Naive thymus-derived CD4-positive, alpha-beta T cell (primary cell): ENCODE results near the gene DMKN. TPM values are rescaled to one million over a fixed set of nuclear protein-coding genes. Genes with fewer than 3 reads are reported as not detected.

Source experiments
- ATAC-seq: fragments of 150-1000 bp; cut with Tn5 transposase; 2 replicates; pipeline ENCODE4 v1.10.0; 2021; ENCODE audit warnings: mild to moderate bottlenecking, moderate library complexity
- CTCF ChIA-PET: fragments of 350-600 bp; sonication (Branson Sonifier 250); formaldehyde crosslinking; loops from one replicate; lab custom pipeline; 2021; ENCODE audit warnings: antibody characterized with exemption; lab: Charles Lee
- POLR2A ChIA-PET: fragments of 350-600 bp; sonication (Branson Sonifier 250); formaldehyde crosslinking; loops from one replicate; lab custom pipeline; 2021; ENCODE audit warnings: antibody characterized with exemption, inconsistent platforms; lab: Charles Lee
- DNase-seq, 9 donors: peaks; one replicate each; pipeline versions ENCODE4 v3.0.0 to v3.0.0-alpha.2; 2020 to 2022; ENCODE audit warnings: mixed read lengths in 1 of 9
- H3K27ac ChIP-seq: one replicate; pipeline ENCODE4 v1.7.0; 2013; ENCODE audit warnings: mild to moderate bottlenecking, low read depth, low read length, moderate library complexity
- H3K27me3 ChIP-seq, 2 donors: one replicate each; pipeline ENCODE4 v1.7.0; 2013; ENCODE audit warnings: low read length in 2 of 2, mild to moderate bottlenecking in 2 of 2, moderate library complexity in 2 of 2; ENCODE audit not compliant: control insufficient read depth in 2 of 2, insufficient read depth in 2 of 2
- H3K36me3 ChIP-seq, 3 experiments: 1 replicate in 2 of 3; 2 replicates in 1 of 3; pipeline ENCODE4 v1.7.0; 2013; ENCODE audit warnings: low read length in 3 of 3, mild to moderate bottlenecking in 3 of 3, moderate library complexity in 1 of 3; ENCODE audit not compliant: insufficient read depth in 3 of 3, control insufficient read depth in 2 of 3
- H3K4me1 ChIP-seq, 2 donors: one replicate each; pipeline ENCODE4 v1.7.0; 2013; ENCODE audit warnings: low read length in 2 of 2, mild to moderate bottlenecking in 2 of 2, moderate library complexity in 1 of 2; ENCODE audit not compliant: control insufficient read depth in 2 of 2, insufficient read depth in 2 of 2
- H3K4me3 ChIP-seq: 2 replicates; pipeline ENCODE4 v1.7.0; 2013; ENCODE audit warnings: mild to moderate bottlenecking, low read length
- H3K9me3 ChIP-seq, 3 experiments: 1 replicate in 2 of 3; 2 replicates in 1 of 3; pipeline ENCODE4 v1.7.0; 2013; ENCODE audit warnings: low read length in 3 of 3; ENCODE audit not compliant: control insufficient read depth in 2 of 3
- H3K27ac Mint-ChIP-seq, 9 donors: one replicate each; pipeline ENCODE4 v1.8.0; 2020 to 2022; ENCODE audit warnings: mixed read lengths in 9 of 9, mild to moderate bottlenecking in 8 of 9, moderate library complexity in 5 of 9, inconsistent platforms in 2 of 9
- H3K27me3 Mint-ChIP-seq, 5 donors: one replicate each; pipeline ENCODE4 v1.8.0; 2021 to 2022; ENCODE audit warnings: mixed read lengths in 5 of 5, mild to moderate bottlenecking in 1 of 5
- H3K36me3 Mint-ChIP-seq, 5 donors: one replicate each; pipeline ENCODE4 v1.8.0; 2020 to 2022; ENCODE audit warnings: mixed read lengths in 5 of 5, mild to moderate bottlenecking in 3 of 5, inconsistent platforms in 1 of 5
- H3K4me1 Mint-ChIP-seq, 7 donors: one replicate each; pipeline ENCODE4 v1.8.0; 2020 to 2022; ENCODE audit warnings: mixed read lengths in 7 of 7, mild to moderate bottlenecking in 3 of 7, inconsistent platforms in 1 of 7
- H3K4me3 Mint-ChIP-seq, 10 donors: one replicate each; pipeline ENCODE4 v1.8.0; 2020 to 2022; ENCODE audit warnings: mild to moderate bottlenecking in 10 of 10, mixed read lengths in 10 of 10, moderate library complexity in 6 of 10, inconsistent platforms in 2 of 10
- H3K9me3 Mint-ChIP-seq, 11 donors: one replicate each; pipeline ENCODE4 v1.8.0; 2020 to 2022; ENCODE audit warnings: mixed read lengths in 11 of 11, mild to moderate bottlenecking in 4 of 11, inconsistent platforms in 1 of 11, moderate library complexity in 1 of 11
- intact Hi-C, 2 donors: fragments of 100-400 bp; cut with micrococcal nuclease; formaldehyde crosslinking; loops; one replicate each; pipeline ENCODE4 v1.15.1; 2023
- polyA plus RNA-seq, 2 donors: library from polyadenylated mRNA; unstranded; fragments of 300-500 nt; fragmentation: Illumina TruSeq; gene quantifications; one replicate each; pipeline ENCODE4 v1.2.3, GENCODE V29; 2021
- total RNA-seq, 6 experiments: library from RNA in 5 of 6; stranded (reverse) in 5 of 6; gene quantifications; 1 replicate in 5 of 6; 2 replicates in 1 of 6; pipeline ENCODE4 v1.2.3 and lab custom pipeline; 2021 to 2026

Gene DMKN
- total and polyA plus RNA-seq, 7 experiments from 2014 or later: 0.54 to 0.76 TPM; not detected in 5

DNA sequence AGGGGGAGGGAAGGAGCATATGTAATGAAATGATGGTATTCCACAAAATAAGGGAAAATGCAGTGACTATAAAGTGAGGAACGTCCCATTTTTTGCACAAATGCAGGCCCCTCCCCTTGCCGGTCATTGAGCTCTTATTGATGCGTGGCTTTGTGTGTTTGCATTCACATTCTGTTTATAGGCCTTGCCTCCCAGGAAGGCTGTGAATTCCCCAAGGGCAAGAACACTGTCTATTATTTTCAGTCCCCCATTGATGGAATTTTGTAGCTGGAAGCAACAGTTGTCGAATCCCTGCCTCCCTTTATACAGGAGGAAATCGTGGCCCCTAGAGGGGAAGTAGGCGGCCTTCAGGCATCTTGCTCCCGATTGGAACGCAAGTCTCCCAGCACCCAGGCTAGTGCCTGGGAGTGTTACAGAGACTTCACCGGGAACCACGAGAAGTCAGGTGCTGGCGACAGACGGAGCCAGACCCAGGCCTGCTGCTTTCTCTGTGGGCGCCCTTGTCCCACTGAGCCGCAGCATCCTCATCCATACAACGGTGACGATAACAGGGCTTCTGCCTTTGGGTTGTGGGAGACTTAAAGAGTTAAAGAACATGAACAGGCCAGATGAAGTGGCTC, 7.8 kb upstream of the DMKN start:
- Histone ChIP-seq H3K4me1 (no peaks in the 10 kb centered on the region), H3K4me3 (no peak overlapping the region), H3K36me3 (no peaks in the 10 kb centered on the region), H3K9me3 (no peaks in the 10 kb centered on the region), H3K27ac (no peak overlapping the region), H3K27me3 (no peaks in the 10 kb centered on the region)
- Mint-ChIP-seq H3K4me3 (no peak overlapping the region), H3K36me3 (no peaks in the 10 kb centered on the region), H3K27me3 (peaks cover 0 to 13% (median 7%) of the 10 kb centered on the region in 5 donors), H3K27ac (no peak overlapping the region), H3K9me3 (no peaks in the 10 kb centered on the region), H3K4me1 (peaks cover 0 to 2% (median 0%) of the 10 kb centered on the region in 7 donors)
- intact Hi-C loops: no loop called here
- ChIA-PET CTCF (interaction anchor here (0.6 to 1.4 kb wide), 2 partner anchors 11 to 17 kb away, joined by 6 to 7 read pairs; no protein-coding TSS in a partner anchor), POLR2A (no interaction called here)
- DNase-seq (no peak), ATAC-seq (no peak)

DNA sequence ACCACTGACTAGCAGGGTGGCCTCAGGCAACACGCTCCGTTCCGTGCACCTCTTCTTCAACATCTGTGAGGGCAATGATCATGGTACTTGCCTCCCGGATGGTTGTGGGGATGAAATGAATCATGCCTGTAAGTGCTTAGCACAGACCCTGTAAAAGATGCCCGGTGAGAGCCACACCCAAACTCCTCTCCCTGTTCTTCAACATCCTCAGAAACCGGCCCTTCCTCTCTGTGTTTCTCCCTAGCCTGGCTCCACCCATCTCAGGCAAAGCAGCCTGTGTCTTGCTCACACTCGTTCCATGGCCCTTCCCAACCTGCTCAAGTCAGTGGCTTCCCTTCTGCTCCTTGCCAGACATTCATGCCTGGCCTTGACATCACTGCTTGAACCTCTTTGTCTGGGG, 5.8 kb upstream of the DMKN start:
- Mint-ChIP-seq H3K36me3 (no peaks in the 10 kb centered on the region), H3K27me3 (peaks cover 0 to 15% (median 10%) of the 10 kb centered on the region in 5 donors), H3K9me3 (no peaks in the 10 kb centered on the region), H3K4me1 (peaks cover 0 to 5% (median 0%) of the 10 kb centered on the region in 7 donors), H3K4me3 (no peak overlapping the region), H3K27ac (no peak overlapping the region)
- Histone ChIP-seq H3K4me3 (no peak overlapping the region), H3K4me1 (no peaks in the 10 kb centered on the region), H3K36me3 (no peaks in the 10 kb centered on the region), H3K9me3 (no peaks in the 10 kb centered on the region), H3K27me3 (no peaks in the 10 kb centered on the region), H3K27ac (no peak overlapping the region)
- ATAC-seq (no peak), DNase-seq (no peak)
- CTCF ChIA-PET: no interaction called here
- POLR2A ChIA-PET: no interaction called here
- intact Hi-C loops: no loop called here

DNA sequence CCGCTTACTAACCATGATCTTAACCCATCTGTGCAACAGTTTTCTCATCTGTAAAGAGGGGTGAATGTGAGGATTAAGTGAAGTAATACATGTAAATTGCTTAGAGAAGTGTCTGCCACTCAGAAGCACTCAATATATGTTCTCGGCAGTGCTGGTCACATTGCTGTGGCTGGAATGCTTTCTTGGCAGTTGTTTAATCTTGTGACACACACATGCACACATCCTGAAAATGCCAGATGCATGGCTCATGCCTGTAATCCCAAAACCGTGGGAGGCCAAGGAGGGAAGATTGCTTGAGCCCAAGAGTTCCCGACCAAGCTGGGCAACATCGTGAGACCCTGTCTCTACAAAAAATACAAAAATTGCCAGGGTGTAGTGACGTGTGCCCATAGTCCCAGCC, 4.9 kb upstream of the DMKN start:
- Mint-ChIP-seq H3K4me1 (peaks cover 0 to 5% (median 0%) of the 10 kb centered on the region in 7 donors), H3K27ac (no peak overlapping the region), H3K27me3 (peaks cover 0 to 17% (median 12%) of the 10 kb centered on the region in 5 donors), H3K36me3 (no peaks in the 10 kb centered on the region), H3K9me3 (no peaks in the 10 kb centered on the region), H3K4me3 (no peak overlapping the region)
- Histone ChIP-seq H3K36me3 (no peaks in the 10 kb centered on the region), H3K27ac (no peak overlapping the region), H3K4me1 (no peaks in the 10 kb centered on the region), H3K4me3 (no peak overlapping the region), H3K27me3 (no peaks in the 10 kb centered on the region), H3K9me3 (no peaks in the 10 kb centered on the region)
- POLR2A ChIA-PET: no interaction called here
- DNase-seq (no peak), ATAC-seq (no peak)
- CTCF ChIA-PET: interaction anchor here (0.8 kb wide), 1 partner anchor 20 kb away, joined by 3 read pairs; no protein-coding TSS in a partner anchor
- intact Hi-C loops: no loop called here

DNA sequence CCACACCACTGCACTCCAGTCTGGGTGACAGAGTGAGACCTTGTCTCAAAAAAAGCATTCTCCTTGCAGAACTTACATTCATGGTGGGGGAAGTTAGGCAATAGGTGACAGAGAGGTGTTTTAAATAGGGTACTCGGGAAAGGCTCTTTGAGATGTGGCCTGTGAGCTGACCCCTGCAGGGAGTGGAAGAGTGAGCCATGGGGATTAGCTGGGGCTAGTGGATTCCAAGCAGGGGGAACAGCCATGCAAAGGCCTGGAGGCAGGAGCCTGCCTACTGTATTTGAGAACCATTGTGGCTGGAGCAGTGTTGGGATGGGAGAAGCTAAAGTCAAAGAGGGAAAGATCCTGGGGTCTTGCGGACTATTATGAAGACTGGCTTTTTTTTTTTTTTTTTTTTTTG, 3.9 kb upstream of the DMKN start:
- ChIA-PET CTCF (no interaction called here), POLR2A (no interaction called here)
- H3K27me3 Mint-ChIP-seq: peaks cover 0 to 25% (median 19%) of the 10 kb centered on the region in 5 donors
- H3K36me3 Mint-ChIP-seq: no peaks in the 10 kb centered on the region
- H3K36me3 ChIP-seq: no peaks in the 10 kb centered on the region
- H3K27me3 ChIP-seq: no peaks in the 10 kb centered on the region
- peaks cover 0 to 5% (median 0%) of the 10 kb centered on the region in 7 donors for H3K4me1 Mint-ChIP-seq
- ATAC-seq (no peak), DNase-seq (no peak)
- no peaks in the 10 kb centered on the region for H3K9me3 ChIP-seq
- H3K4me3 ChIP-seq: no peak overlapping the region
- no peaks in the 10 kb centered on the region for H3K9me3 Mint-ChIP-seq
- intact Hi-C loops: no loop called here
- no peak overlapping the region for H3K4me3 Mint-ChIP-seq
- no peak overlapping the region for H3K27ac ChIP-seq
- H3K27ac Mint-ChIP-seq: no peak overlapping the region
- no peaks in the 10 kb centered on the region for H3K4me1 ChIP-seq

DNA sequence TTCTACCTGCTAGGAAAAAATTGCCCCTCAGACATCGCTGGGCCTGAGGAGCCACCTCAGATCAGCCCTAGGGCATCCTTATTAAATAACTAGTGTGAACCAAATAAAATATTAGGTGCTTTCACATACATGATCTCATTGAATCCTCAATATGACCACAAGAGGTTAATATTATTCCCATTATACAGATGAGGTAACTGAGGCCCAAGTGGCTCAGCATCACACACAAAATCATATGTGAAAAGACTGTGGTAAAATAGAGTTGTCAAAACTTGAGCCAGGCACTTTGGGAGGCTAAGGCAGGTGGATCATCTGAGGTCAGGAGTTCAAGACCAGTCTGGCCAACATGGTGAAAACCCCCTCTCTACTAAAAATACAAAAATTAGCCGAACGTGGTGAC, 2.9 kb upstream of the DMKN start:
- Mint-ChIP-seq H3K4me1 (peaks cover 0 to 5% (median 0%) of the 10 kb centered on the region in 7 donors), H3K27ac (no peak overlapping the region), H3K36me3 (no peaks in the 10 kb centered on the region), H3K27me3 (peaks cover 0 to 34% (median 22%) of the 10 kb centered on the region in 5 donors), H3K4me3 (no peak overlapping the region), H3K9me3 (no peaks in the 10 kb centered on the region)
- intact Hi-C loops: no loop called here
- DNase-seq (no peak), ATAC-seq (no peak)
- CTCF ChIA-PET: no interaction called here
- H3K9me3 ChIP-seq: no peaks in the 10 kb centered on the region
- H3K4me1 ChIP-seq: no peaks in the 10 kb centered on the region
- no peak overlapping the region for H3K4me3 ChIP-seq
- no peak overlapping the region for H3K27ac ChIP-seq
- H3K36me3 ChIP-seq: no peaks in the 10 kb centered on the region
- POLR2A ChIA-PET: interaction anchor here (0.6 kb wide), 1 partner anchor 1314 kb away, joined by 3 read pairs; no protein-coding TSS in a partner anchor
- no peaks in the 10 kb centered on the region for H3K27me3 ChIP-seq

DNA sequence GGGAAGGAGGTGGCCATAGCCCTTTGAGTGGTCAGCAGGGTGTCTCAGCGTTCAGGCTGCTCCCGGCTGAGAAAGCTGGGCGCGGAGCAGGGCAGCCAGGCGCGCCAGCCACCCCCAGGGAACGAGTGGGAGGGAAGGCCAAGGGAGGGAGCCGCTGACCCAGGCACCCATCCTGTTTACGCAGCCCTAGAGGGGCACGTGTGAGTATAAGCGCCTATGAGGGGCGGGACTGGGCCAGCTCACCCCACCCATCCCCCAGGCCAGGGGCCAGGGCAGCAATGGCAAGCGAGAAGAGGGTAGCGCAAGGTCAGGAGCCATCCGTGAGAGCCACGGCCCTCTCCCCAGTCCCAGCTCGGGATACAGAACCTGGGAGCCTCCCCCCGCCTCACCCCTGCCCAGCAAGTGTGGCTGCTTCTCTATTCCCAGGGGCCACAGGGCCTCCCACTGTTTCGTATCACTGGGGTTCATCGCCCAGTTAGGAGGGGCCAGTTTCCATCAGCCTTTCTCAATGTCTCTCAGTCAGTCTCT, 897 bp upstream of the DMKN start:
- H3K27me3 ChIP-seq: peaks cover 0 to 4% of the 10 kb centered on the region in 2 donors
- H3K4me1 ChIP-seq: peaks cover 10 to 15% of the 10 kb centered on the region in 2 donors
- no peak overlapping the region for H3K4me3 ChIP-seq
- no peak overlapping the region for H3K27ac Mint-ChIP-seq
- H3K36me3 Mint-ChIP-seq: no peaks in the 10 kb centered on the region
- ATAC-seq (no peak), DNase-seq (no peak)
- H3K4me3 Mint-ChIP-seq: no peak overlapping the region
- POLR2A ChIA-PET: no interaction called here
- peaks cover 7 to 13% (median 11%) of the 10 kb centered on the region in 7 donors for H3K4me1 Mint-ChIP-seq
- no peaks in the 10 kb centered on the region for H3K9me3 ChIP-seq
- intact Hi-C loops: no loop called here
- CTCF ChIA-PET: no interaction called here
- no peak overlapping the region for H3K27ac ChIP-seq
- no peaks in the 10 kb centered on the region for H3K9me3 Mint-ChIP-seq
- no peaks in the 10 kb centered on the region for H3K36me3 ChIP-seq
- peaks cover 0 to 46% (median 22%) of the 10 kb centered on the region in 5 donors for H3K27me3 Mint-ChIP-seq
